ENCODE results near the gene FBXO31.

FBXO31 gene

GRCh38 chr16:87344165-87344930 is 39.2 kb downstream of the FBXO31 start:
- H3K4me1 ChIP-seq (ENCODE audit: low read length) = no peaks in the 10 kb centered on the region
- no peak overlapping the region for H3K4me3 ChIP-seq (ENCODE audit: low read length)
- no peak overlapping the region for H2AFZ ChIP-seq (ENCODE audit: low read length)
- H4K20me1 ChIP-seq (ENCODE audit: insufficient read depth, low read length) = no peaks in the 10 kb centered on the region
- no peaks in the 10 kb centered on the region for H3K36me3 ChIP-seq (replicated peaks; ENCODE audit: insufficient read depth, low read length)
- H3K9ac ChIP-seq (ENCODE audit: low read length) = no peak overlapping the region
- H3K27me3 ChIP-seq (replicated peaks; ENCODE audit: insufficient read depth, low read length) = no peaks in the 10 kb centered on the region
- TF ChIP-seq, protein P1, sequence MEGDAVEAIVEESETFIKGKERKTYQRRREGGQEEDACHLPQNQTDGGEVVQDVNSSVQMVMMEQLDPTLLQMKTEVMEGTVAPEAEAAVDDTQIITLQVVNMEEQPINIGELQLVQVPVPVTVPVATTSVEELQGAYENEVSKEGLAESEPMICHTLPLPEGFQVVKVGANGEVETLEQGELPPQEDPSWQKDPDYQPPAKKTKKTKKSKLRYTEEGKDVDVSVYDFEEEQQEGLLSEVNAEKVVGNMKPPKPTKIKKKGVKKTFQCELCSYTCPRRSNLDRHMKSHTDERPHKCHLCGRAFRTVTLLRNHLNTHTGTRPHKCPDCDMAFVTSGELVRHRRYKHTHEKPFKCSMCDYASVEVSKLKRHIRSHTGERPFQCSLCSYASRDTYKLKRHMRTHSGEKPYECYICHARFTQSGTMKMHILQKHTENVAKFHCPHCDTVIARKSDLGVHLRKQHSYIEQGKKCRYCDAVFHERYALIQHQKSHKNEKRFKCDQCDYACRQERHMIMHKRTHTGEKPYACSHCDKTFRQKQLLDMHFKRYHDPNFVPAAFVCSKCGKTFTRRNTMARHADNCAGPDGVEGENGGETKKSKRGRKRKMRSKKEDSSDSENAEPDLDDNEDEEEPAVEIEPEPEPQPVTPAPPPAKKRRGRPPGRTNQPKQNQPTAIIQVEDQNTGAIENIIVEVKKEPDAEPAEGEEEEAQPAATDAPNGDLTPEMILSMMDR (IDR thresholded peaks at IDR 0.05; ENCODE audit: low read length) = no peak
- no peak for TF ChIP-seq EZH2phosphoT487 (IDR thresholded peaks at IDR 0.05; ENCODE audit: low read length)
- no peak for TF ChIP-seq EZH2 (optimal IDR thresholded peaks at IDR 0.05; ENCODE audit: low read depth, low read length)
- H3K27ac ChIP-seq (ENCODE audit: low read length) = no peak overlapping the region
- no peak overlapping the region for H3K4me2 ChIP-seq (ENCODE audit: low read depth, low read length)
- H3K9me3 ChIP-seq (replicated peaks; ENCODE audit: insufficient read depth, low read length) = no peaks in the 10 kb centered on the region
- DNase-seq = no peak
- H3K9me2 ChIP-seq (replicated peaks; ENCODE audit: insufficient read depth, low read length) = no peaks in the 10 kb centered on the region
- no peaks in the 10 kb centered on the region for H3K79me2 ChIP-seq (ENCODE audit: low read length)
- no peaks in the 10 kb centered on the region for H3F3A ChIP-seq (ENCODE audit: insufficient read depth, low read length)

DNA sequence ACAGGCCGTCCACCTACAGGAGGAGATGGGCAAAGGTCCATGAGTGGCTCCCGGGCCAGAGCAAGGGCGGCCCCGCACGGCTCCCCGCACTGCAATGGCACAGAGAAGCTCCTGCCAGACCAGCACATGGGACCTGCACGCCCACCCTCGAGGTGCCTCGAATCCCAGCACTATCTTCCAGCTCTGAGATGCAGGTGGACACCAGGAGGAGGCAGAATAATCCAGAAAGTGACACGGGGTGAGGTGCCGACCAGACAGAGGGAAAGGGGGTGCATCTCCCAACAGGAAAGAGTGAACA is 39.9 kb downstream of the FBXO31 start:
- no peaks in the 10 kb centered on the region for H3K36me3 ChIP-seq (replicated peaks; ENCODE audit: insufficient read depth, low read length)
- no peak for TF ChIP-seq EZH2phosphoT487 (IDR thresholded peaks at IDR 0.05; ENCODE audit: low read length)
- TF ChIP-seq, protein P1 (IDR thresholded peaks at IDR 0.05; ENCODE audit: low read length) = no peak
- no peak for TF ChIP-seq EZH2 (optimal IDR thresholded peaks at IDR 0.05; ENCODE audit: low read depth, low read length)

GRCh38 chr16:87342978-87343752 is 40.4 kb downstream of the FBXO31 start:
- TF ChIP-seq, protein P1 (IDR thresholded peaks at IDR 0.05; ENCODE audit: low read length) = no peak
- TF ChIP-seq EZH2phosphoT487 (IDR thresholded peaks at IDR 0.05; ENCODE audit: low read length) (no peak), EZH2 (optimal IDR thresholded peaks at IDR 0.05; ENCODE audit: low read depth, low read length) (no peak)
- H3K4me1 ChIP-seq (ENCODE audit: low read length) = no peaks in the 10 kb centered on the region
- DNase-seq = no peak

More for the DNA sequence above, 39.9 kb downstream of the FBXO31 start:
- H3K9ac ChIP-seq (ENCODE audit: low read length) = no peak overlapping the region
- no peaks in the 10 kb centered on the region for H4K20me1 ChIP-seq (ENCODE audit: insufficient read depth, low read length)
- H3K4me1 ChIP-seq (ENCODE audit: low read length) = no peaks in the 10 kb centered on the region
- no peaks in the 10 kb centered on the region for H3K9me2 ChIP-seq (replicated peaks; ENCODE audit: insufficient read depth, low read length)
- H3K4me2 ChIP-seq (ENCODE audit: low read depth, low read length) = no peak overlapping the region
- H3F3A ChIP-seq (ENCODE audit: insufficient read depth, low read length) = no peaks in the 10 kb centered on the region
- no peak overlapping the region for H3K4me3 ChIP-seq (ENCODE audit: low read length)
- no peaks in the 10 kb centered on the region for H3K27me3 ChIP-seq (replicated peaks; ENCODE audit: insufficient read depth, low read length)
- H3K79me2 ChIP-seq (ENCODE audit: low read length) = no peaks in the 10 kb centered on the region
- no peaks in the 10 kb centered on the region for H3K9me3 ChIP-seq (replicated peaks; ENCODE audit: insufficient read depth, low read length)
- no peak for DNase-seq
- no peak overlapping the region for H3K27ac ChIP-seq (ENCODE audit: low read length)
- no peak overlapping the region for H2AFZ ChIP-seq (ENCODE audit: low read length)

More at GRCh38 chr16:87342978-87343752, 40.4 kb downstream of the FBXO31 start:
- H4K20me1 ChIP-seq (ENCODE audit: insufficient read depth, low read length) = no peaks in the 10 kb centered on the region
- H2AFZ ChIP-seq (ENCODE audit: low read length) = no peak overlapping the region
- no peaks in the 10 kb centered on the region for H3K79me2 ChIP-seq (ENCODE audit: low read length)
- H3K9me3 ChIP-seq (replicated peaks; ENCODE audit: insufficient read depth, low read length) = no peaks in the 10 kb centered on the region
- no peaks in the 10 kb centered on the region for H3K9me2 ChIP-seq (replicated peaks; ENCODE audit: insufficient read depth, low read length)
- no peaks in the 10 kb centered on the region for H3K36me3 ChIP-seq (replicated peaks; ENCODE audit: insufficient read depth, low read length)
- H3K4me2 ChIP-seq (ENCODE audit: low read depth, low read length) = no peak overlapping the region
- H3F3A ChIP-seq (ENCODE audit: insufficient read depth, low read length) = no peaks in the 10 kb centered on the region
- H3K4me3 ChIP-seq (ENCODE audit: low read length) = no peak overlapping the region
- H3K9ac ChIP-seq (ENCODE audit: low read length) = no peak overlapping the region
- no peaks in the 10 kb centered on the region for H3K27me3 ChIP-seq (replicated peaks; ENCODE audit: insufficient read depth, low read length)
- H3K27ac ChIP-seq (ENCODE audit: low read length) = no peak overlapping the region

Data from MM.1S (cell line).